ENCODE data around the gene CELA2A. TPM values are rescaled to one million over a fixed set of nuclear protein-coding genes. Genes with fewer than 3 reads are reported as not detected.

The CELA2A gene
- total and polyA plus RNA-seq, 9 of the 15 experiments (the other 6 are each of a cell fraction or from before 2014, with no cell fraction given), result 0.62 TPM; not detected in 8

DNA sequence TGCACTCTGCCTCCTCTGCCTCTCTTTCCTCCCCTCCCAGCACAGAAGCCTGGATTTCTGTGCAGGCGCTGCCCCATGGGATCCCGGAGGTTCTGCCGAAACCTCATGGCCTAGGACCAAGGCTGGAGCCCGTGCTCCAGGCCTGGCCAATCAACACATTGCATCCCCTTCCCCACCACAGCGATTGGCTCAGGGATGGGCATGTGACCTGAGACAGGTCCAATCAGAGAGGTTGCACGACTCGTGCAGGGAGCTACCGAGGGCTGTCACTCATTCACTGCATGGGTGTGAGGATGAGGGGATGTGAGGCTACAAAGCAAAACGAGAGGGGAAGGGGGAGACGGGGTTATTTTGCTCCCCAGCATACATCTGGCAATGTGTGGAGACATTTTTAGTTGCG is 16.1 kb downstream of the CELA2A start:
- no peak overlapping the region for H3K4me3 ChIP-seq
- ATAC-seq (peak; percentile 72), FAIRE-seq (no peak), DNase-seq (ENCODE audit: extremely low read depth in 1 of 4, low spot score in 3 of 4) (peak; percentile 27 to 67 (median 56))
- H3K9ac ChIP-seq (ENCODE audit: insufficient read depth in 1 of 2, low read depth in 2 of 2, low read length in 2 of 2), result peak overlapping the region in 1 of 2 experiments; percentile 38; a peak in 2 of 4 replicates
- no peaks in the 10 kb centered on the region for H3K9me1 ChIP-seq (ENCODE audit: control insufficient read depth, insufficient read depth, low read length)
- H3K9me3 ChIP-seq (replicated peaks; ENCODE audit: control insufficient read depth, insufficient read depth, low read depth, low read length), result no peaks in the 10 kb centered on the region
- H4K20me1 ChIP-seq (replicated peaks; ENCODE audit: control insufficient read depth, insufficient read depth, low read length), result no peaks in the 10 kb centered on the region
- ChIA-PET CTCF (ENCODE audit: low intra/inter-chr PET ratio) (no interaction called here), POLR2A (no interaction called here)
- H2AFZ ChIP-seq (ENCODE audit: low read depth, low read length), result peak overlapping the region; percentile 57
- in situ Hi-C loops (cut with MboI), result no loop called here
- no peaks in the 10 kb centered on the region for H3K36me3 ChIP-seq (ENCODE audit: control insufficient read depth, insufficient read depth, low read length)
- BruUV-seq (replicated peaks), result no TSS peak
- H3K27me3 ChIP-seq (ENCODE audit: control insufficient read depth in 2 of 2, insufficient read depth in 2 of 2, low read length in 2 of 2), result no peaks in the 10 kb centered on the region
- 34% methylated on average over 10 of the region's 11 CpGs for WGBS (ENCODE audit: insufficient coverage, low coverage, missing lambda C conversion rate)
- no peaks in the 10 kb centered on the region for H3K79me2 ChIP-seq (ENCODE audit: control insufficient read depth, insufficient read depth, low read length)
- no peak overlapping the region for H3K27ac ChIP-seq (ENCODE audit: extremely low read depth, low read depth, low read length)
- intact Hi-C loops (cut with micrococcal nuclease), result no loop called here
- peaks cover 5 to 6% of the 10 kb centered on the region in 2 experiments; a peak in 3 of 5 replicates for H3K4me1 ChIP-seq (replicated peaks in 1 of 2; ENCODE audit: control insufficient read depth in 2 of 2, insufficient read depth in 2 of 2, low read length in 2 of 2)
- H3K4me2 ChIP-seq (ENCODE audit: insufficient read depth, low read length), result no peak overlapping the region
- TF ChIP-seq, protein P1, sequence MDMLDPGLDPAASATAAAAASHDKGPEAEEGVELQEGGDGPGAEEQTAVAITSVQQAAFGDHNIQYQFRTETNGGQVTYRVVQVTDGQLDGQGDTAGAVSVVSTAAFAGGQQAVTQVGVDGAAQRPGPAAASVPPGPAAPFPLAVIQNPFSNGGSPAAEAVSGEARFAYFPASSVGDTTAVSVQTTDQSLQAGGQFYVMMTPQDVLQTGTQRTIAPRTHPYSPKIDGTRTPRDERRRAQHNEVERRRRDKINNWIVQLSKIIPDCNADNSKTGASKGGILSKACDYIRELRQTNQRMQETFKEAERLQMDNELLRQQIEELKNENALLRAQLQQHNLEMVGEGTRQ (CRISPR knock-in tag; IDR thresholded peaks at IDR 0.05), result peak; percentile 95
- TF ChIP-seq, protein P2, sequence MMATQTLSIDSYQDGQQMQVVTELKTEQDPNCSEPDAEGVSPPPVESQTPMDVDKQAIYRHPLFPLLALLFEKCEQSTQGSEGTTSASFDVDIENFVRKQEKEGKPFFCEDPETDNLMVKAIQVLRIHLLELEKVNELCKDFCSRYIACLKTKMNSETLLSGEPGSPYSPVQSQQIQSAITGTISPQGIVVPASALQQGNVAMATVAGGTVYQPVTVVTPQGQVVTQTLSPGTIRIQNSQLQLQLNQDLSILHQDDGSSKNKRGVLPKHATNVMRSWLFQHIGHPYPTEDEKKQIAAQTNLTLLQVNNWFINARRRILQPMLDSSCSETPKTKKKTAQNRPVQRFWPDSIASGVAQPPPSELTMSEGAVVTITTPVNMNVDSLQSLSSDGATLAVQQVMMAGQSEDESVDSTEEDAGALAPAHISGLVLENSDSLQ (IDR thresholded peaks at IDR 0.05), result peak; percentile 93
- peak; percentile 81 for TF ChIP-seq L3MBTL2 (IDR thresholded peaks at IDR 0.05)
- TF ChIP-seq NFYB (IDR thresholded peaks at IDR 0.05; ENCODE audit: extremely low read depth, insufficient read length), result peak; percentile 63
- TF ChIP-seq RCOR1 (IDR thresholded peaks at IDR 0.05; ENCODE audit: borderline replicate concordance in 1 of 2, low read depth in 2 of 2, low read length in 2 of 2), result no peak
- TF ChIP-seq, protein P3, sequence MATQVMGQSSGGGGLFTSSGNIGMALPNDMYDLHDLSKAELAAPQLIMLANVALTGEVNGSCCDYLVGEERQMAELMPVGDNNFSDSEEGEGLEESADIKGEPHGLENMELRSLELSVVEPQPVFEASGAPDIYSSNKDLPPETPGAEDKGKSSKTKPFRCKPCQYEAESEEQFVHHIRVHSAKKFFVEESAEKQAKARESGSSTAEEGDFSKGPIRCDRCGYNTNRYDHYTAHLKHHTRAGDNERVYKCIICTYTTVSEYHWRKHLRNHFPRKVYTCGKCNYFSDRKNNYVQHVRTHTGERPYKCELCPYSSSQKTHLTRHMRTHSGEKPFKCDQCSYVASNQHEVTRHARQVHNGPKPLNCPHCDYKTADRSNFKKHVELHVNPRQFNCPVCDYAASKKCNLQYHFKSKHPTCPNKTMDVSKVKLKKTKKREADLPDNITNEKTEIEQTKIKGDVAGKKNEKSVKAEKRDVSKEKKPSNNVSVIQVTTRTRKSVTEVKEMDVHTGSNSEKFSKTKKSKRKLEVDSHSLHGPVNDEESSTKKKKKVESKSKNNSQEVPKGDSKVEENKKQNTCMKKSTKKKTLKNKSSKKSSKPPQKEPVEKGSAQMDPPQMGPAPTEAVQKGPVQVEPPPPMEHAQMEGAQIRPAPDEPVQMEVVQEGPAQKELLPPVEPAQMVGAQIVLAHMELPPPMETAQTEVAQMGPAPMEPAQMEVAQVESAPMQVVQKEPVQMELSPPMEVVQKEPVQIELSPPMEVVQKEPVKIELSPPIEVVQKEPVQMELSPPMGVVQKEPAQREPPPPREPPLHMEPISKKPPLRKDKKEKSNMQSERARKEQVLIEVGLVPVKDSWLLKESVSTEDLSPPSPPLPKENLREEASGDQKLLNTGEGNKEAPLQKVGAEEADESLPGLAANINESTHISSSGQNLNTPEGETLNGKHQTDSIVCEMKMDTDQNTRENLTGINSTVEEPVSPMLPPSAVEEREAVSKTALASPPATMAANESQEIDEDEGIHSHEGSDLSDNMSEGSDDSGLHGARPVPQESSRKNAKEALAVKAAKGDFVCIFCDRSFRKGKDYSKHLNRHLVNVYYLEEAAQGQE (IDR thresholded peaks at IDR 0.05; ENCODE audit: borderline replicate concordance), result 0 out of 2 replicates have a peak, but pooled peaks have one; percentile 6
- TF ChIP-seq, protein P3 (CRISPR knock-in tag; IDR thresholded peaks at IDR 0.05; ENCODE audit: low read depth), result no peak
- no peak for TF ChIP-seq SREBF2 (CRISPR knock-in tag; IDR thresholded peaks at IDR 0.05)
- TF ChIP-seq FOS (IDR thresholded peaks at IDR 0.05; ENCODE audit: extremely low read depth, insufficient read length), result peak; percentile 67
- peak; percentile 84 for TF ChIP-seq USF1 (CRISPR knock-in tag; IDR thresholded peaks at IDR 0.05)
- peak; percentile 85 for TF ChIP-seq RAD51 (IDR thresholded peaks at IDR 0.05; ENCODE audit: borderline replicate concordance, low read depth)
- TF ChIP-seq ZBED1 (IDR thresholded peaks at IDR 0.05), result no peak

Data from K562 (cell line).